ELR (cell line): Measurements from ENCODE around the gene LTBP3.
A peak's percentile ranks its signal among the peaks of the same experiment; 100 is the strongest.

Experiments used
- DNase-seq: peaks from one replicate; pipeline ENCODE4 v3.0.0-alpha.2; 2015; ENCODE audit warnings: low read depth

Gene LTBP3

DNA sequence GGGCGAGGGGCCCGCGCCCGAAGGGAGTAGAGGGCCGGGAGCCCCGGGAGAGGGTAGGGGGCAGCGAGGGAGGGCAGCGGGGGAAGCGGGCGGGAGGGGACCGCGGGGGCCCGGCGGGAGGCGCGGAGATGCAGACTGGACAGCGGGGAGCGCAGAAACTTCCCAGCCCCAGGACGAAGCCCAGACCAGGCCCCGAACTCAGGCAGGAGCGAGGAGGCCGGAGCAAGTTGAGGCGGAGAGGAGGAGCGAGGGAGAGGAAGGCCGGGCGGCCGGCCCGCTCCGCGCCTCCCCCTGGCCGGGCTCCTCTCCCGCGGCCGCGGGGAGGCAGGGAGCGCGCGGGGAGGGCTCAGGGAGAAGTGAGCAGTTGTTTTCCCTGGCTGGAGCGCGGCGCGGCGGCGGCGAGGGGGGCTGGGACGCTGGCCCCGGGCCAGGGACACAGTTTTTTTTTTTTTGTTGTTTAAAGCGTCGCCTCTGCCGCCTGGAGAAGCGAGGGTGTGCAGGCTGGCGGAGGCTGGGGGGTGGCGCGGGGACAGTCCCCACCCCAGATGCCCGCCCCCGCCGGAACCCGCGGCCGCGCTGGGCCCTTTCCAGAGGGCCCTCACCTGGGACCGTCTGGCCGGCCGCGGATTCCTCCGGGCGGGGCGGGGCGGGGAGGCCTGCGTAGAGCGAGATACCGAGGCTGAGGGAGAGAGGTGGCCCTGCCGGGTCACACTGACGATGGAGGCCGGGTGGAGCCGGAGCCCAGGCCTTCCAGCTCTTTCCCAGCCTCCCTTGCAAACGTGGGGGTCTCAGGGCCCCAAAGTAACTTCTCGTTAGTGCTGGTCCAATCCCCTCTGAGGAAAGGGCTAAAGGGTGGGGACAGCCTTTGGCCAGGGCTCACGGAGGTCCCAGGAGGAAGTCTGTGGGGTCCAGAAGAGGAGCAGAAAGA, at the start of gene LTBP3:
Gene LTBP3 (minus strand): TSS at position 358 of the 928 bp plus-strand sequence. CDS start 400 bp downstream, outside the sequence.
- peak; percentile 77 for DNase-seq

DNA sequence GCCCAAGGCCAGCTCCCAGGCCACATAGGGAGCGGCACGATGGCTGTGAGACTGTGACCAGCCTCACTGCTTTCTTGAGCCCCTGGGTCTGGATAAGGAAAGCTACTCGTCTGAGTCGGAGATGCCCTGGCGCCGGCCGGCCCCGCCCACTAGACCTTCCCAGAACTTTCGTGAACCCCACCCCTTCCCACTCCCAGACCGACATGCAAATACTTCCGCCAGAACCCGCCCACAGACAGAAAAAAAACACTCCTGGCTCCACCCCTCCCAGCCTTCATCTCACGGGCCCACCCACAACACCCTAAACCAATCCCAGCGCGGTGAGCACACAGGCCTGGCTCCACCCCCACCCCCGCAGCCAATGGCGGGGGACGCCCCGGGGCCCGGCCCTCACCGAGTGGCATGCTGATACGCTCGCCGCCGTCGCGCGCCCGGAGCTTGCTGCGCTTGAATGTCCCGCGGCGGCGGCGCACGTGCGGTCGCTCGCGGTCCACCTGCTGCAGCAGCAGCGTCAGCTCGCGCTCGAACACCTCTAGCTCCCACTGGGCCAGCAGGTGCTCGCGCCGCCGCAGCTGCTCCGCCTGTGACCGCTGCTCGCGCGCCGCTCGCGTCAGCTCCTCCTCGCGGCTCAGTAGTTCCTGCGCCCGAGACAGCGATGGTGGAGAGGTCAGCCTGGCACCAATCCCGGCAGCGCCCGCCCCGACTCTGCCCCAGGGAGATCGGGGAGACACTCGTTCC, 48.9 kb upstream of the LTBP3 start:
- DNase-seq: peak; percentile 74

DNA sequence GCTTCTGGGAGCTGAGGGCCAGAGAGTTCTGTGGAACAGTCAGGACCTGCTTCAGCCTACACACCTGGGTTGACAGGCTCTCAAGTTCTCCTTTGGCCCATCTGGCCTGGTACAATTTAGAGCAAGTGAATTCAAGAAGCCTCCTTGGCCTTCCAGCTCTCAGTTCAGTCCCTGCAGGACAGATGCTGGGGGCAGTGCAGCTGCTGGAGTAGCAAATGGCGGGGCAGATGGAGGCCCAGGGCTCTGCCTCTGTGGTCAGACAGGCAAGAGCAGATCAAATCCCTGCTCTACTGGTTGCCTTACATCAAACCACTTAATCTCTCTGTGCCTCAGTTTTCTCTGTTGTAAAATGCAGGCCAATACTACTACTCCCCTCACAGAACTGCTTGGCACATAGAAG, 46.1 kb upstream of the LTBP3 start:
- DNase-seq: no peak

DNA sequence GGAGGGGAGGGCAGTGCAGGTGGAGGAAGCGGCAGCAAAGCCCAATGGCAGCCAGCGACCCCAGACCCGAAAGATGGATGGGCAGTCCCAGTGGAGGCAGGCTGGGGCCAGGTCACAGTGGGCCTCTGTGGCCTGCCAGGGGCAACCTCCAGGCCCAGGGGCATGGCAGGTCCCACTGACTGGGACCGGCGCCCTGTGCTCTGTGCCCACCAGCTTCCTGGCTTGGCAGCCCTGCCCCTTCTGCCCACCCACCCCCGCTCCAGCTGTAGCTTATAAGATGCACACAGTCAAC, 41.7 kb upstream of the LTBP3 start:
- no peak for DNase-seq

DNA sequence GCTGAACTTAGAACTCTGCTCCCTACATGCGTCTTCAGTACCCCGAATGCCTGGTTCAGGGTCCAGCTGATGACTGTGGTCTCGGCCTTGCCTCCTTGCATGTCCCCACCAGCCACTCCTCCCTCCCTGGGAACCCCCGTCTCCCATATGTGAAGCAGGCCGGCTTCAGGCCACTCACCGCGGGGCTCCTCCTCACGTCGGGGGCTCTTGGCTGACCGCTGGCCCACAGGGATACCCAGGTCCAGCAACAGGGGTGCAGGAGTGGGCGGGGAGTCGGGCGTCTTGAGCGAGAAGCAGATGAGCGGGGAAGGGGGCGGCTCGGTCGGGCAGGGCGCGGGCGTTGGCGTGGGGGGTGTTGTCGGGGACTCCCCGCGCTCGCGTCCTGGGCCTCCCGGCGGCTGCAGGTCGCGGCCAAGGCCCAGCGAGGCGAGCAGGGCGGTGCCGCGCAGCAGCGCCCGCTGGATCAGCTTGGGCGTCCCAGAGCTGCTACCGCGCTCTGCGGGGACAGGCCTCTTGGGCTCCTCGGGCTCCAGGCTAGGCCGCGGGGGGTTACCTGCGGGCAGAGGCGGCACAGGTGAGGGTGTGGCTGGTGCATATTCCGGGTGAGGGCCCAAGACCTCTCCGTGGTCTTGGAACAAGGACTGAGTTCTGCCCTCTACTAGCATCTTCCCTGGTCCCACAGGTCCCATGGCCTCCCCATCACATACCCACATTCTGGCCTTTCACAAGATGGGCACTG, 41.2 kb upstream of the LTBP3 start:
- DNase-seq: no peak

DNA sequence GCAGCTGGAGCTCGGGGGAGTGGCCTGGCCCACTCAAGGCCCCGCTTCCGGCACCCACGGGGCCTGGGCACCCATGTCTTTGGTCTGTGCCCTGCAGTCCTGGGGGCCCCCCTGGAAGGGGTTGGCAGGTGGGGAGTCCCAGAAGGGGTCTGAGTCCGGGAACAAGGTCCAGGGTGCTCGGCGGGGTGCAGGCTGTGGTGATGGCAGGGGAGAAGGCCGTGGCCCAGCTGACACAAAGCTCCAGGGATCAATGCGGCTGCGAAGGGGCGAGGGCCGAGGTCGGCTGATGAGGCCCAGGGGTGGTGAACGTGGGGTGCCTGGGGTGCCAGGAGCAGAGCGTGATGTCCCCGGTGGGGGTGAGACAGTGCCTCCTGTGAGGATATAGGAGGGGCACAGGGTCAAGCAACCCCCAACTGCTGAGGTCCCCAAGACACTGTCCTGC, 40.1 kb upstream of the LTBP3 start:
- DNase-seq: no peak

DNA sequence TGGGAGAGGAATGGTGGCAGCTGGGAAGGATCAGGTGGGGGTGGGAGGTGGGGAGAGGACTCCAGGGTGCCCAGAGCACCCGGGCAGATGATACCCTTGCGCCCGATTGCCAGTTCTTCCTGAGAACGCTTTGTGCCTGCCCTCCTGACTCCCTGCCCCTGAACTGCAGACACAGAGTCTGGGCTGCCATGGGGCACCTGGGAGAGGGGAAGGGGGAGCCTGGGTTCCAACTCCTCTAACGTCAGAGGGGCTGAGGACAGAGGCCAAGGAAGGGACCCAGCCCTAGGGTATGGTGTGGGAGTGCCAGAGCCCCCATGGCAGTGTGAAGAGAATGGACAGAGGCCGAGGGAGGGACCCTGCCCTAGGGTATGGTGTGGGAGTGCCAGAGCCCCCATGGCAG, 38.4 kb upstream of the LTBP3 start:
- DNase-seq: no peak

DNA sequence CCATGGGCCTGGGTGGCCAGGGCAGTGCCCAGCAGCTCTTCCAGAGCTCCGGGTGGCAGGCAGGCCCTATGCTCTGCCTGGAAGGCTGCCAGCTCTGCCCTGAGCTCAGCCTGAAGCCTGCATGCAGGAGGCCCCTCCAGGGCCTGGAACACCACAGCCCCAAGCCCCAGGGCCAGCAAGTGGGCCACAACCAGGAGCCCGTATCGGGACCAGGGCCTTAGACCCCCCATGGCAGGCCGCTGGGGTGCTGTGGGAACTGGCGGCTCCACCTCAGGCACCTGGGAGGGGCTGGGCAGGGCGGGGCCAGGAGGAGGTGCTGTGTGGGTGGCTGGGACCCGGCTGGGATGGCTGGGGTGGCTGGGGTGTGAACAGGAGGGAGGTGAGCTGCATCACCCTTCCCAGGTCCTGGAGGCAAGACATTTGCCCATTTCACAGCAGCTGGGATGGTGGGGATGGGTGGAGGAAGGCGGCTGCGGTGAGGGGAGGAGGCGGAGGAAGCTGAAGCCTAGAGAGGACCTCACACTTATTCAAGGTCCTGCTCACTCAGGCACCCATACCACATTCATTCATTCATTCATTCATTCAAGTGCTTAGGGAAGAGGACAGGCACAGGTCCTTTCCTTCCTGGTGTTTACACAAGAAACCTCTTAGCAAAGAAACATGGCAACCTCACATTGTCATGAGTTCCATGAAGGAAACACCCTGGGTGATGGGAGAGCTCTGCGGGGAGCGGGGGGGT, 37.6 kb upstream of the LTBP3 start, which contains the start of gene KCNK7:
Gene KCNK7 (minus strand): TSS at position 258 of the 739 bp plus-strand sequence. CDS start 28 bp downstream, at position 230.
- no peak for DNase-seq

DNA sequence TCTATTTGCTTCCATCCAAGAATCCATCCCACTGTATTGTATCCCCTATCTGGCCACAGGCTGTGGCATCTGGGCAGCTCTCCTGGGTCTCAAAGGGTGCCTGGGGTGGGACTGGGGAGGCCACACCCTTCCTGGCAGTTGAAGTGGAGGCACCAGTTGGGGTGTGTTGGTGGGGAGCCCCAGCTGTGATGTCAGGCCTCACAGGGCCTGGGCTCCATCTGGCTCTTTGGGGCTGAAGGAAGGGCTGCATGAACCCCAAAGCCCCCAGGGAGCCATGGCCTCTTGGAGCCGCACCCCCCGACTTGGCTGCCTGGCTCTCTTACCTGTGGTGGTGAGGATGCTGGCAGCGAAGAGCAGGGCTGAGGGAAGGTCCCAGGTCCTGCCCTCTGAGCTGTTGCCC, 37.0 kb upstream of the LTBP3 start:
- no peak for DNase-seq

DNA sequence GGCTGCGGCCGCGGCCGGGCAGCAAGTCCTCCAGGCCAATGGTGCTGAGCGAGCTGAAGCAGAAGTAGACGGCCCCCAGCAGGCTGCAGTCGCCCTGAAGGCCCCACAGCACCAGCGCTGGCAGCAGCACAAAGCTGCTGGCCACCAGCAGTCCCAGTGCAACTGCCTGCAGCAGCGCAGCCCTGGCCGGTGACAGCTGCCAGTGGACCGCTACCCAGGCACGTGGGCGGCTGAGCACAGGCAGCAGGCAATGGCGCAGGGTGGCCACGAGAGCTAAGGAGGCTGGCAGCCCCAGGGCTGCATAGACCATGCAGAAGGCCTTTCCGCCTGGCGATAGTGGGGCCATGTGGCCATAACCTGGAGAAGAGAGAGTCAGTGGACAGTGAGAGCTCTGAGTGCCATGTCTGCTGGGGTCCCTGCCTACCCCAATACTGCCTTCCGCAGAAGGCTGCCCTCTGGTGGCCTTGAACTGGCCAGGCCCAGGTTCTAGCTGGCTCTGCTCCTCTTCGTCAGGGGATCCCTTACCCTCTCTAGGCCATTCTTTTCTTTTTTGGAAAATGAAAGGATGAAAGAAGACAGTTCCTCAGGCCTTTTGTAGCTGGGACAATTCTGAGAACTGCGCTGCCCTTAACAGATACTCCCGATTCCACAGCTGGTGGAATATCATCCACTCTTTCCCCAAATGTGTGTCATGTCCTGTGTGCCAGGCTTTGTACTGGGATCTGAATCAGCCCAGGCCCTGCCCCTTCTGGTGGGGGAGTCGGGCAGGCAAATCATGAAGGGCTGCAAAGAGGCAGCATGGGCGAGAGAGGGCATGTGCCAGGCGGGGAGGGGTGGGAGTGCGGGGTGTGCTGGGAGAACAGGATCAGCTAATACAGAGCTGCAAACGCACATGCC, 35.6 kb upstream of the LTBP3 start:
- DNase-seq: peak; percentile 51

DNA sequence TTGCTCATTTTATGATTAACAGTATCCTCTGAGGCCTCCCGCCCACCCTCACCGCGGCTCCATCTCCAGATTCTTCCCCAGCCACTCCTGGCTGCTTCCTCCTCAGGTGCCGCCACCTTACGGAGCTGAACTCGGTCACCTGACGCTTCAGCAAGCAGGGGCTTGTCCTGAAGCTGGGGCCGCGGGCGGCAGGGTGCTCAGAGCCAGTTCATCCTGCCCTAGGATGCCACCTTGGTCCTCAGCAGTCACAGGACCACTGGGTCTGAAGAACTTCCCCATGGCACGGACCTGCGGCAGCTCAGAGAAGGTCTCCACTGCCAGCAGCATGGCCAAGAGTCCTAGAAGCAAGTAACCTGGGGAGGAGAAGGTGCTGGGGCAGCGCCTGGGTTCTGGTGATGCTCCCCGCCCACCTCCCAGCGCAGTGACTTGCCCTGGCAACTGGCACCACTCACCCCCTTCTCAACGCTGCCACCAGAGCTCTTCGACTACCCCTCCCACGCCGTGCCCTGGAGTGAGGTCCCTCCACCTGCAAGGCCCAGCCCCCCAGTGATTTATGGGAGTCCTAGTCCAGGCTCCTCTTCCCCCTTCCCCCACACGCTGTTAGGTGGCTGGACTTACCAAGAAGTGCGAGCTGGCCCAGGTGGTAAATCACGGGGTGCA, 34.8 kb upstream of the LTBP3 start:
- DNase-seq: no peak

DNA sequence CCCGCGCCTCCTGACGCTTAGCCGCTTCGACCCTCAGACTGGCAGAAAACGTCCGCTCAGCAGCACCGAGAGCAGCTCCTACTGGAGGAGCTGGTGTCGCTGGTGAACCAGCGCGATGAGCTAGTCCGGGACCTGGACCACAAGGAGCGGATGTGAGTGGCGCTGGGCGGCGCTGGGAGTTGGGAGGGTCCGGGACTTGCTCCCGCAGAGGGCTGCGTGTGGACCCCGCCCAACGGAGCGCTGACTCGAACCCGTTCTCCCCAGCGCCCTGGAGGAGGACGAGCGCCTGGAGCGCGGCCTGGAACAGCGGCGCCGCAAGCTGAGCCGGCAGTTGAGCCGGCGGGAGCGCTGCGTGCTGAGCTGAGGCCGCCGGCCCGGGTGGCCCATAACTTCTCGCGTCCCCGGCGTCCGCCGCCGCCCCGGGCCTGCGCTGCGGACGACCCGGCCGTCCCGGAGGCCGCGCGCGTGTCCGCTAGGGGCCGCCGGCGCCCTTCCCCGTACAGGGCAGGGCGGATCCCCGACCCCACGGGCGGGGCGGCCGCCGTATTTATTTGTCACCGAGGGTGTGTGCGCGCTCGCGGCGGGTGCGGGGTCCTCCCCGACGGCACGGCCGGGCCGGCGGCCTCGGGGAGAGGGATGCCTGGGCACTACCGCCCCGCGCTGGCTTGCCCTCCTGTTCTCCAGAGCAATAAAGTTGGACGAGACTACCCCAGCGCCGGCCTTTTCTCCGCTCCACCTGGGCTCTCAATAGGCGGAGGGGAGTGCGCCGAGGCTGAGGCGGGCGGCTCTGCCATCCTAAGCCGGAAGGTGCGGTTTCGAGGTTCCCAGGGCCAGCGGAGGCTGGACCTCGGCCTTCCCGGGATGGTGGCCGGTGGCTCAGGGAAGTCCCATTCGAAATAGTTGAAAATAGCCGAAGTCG, 34.0 kb upstream of the LTBP3 start:
- no peak for DNase-seq

DNA sequence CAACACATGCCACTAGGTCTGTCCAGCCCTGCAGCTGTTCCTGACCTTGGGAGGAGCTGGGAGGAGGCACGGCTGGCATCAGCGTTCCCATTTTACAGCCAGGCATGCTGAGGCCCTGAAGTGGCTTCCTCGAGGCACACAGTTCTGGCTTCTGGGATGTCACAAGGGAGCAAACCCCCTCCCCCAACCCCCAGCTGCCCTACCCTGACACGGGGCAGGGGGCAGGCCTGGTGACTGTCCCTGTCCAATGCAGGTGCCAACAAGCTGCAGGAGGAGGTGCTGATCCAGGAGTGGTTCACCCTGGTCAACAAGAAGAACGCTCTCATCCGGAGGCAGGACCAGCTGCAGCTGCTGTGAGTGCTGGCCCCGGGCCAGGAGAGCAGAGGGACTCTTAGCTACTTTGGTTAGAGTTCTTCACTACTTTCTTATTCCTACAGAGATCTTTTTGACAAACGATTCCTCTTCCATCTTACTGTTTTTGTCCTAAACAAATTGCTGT, 32.1 kb upstream of the LTBP3 start:
- no peak for DNase-seq

DNA sequence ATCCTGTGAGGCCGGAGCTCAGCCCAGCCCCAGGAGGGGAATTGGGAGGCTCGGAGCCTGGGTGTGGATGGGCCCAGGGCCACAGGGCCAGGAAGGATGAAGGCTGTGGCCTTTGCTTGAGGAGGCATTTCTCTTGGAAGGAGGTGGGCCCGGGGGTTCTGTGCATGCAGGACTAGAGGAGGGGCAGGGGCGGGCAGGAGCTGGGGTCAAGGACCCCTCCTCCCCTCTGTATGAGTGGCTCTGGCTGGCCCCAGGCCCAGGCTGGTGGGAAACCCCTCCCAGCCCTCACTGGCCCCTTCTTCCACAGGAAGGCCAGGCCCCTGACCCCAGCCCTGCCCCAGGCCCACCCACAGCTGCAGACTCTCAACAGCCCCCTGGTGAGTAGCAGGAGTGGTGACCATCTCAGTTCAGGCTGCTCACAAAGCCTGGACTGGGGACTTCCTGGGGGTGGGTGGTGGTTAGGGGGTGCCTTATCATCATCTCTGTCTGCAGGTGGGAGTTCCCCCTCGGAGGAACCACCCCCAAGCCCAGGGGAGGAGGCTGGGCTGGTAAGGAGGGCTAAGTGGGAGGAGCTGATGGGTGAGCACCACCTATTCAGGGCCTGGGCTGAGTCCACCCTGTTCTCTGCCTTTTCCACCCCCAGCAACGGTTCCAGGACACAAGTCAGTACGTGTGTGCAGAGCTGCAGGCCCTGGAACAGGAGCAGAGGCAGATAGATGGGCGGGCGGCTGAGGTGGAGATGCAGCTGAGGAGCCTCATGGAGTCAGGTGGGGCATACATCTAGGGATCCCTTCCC, 31.5 kb upstream of the LTBP3 start:
- DNase-seq: no peak

DNA sequence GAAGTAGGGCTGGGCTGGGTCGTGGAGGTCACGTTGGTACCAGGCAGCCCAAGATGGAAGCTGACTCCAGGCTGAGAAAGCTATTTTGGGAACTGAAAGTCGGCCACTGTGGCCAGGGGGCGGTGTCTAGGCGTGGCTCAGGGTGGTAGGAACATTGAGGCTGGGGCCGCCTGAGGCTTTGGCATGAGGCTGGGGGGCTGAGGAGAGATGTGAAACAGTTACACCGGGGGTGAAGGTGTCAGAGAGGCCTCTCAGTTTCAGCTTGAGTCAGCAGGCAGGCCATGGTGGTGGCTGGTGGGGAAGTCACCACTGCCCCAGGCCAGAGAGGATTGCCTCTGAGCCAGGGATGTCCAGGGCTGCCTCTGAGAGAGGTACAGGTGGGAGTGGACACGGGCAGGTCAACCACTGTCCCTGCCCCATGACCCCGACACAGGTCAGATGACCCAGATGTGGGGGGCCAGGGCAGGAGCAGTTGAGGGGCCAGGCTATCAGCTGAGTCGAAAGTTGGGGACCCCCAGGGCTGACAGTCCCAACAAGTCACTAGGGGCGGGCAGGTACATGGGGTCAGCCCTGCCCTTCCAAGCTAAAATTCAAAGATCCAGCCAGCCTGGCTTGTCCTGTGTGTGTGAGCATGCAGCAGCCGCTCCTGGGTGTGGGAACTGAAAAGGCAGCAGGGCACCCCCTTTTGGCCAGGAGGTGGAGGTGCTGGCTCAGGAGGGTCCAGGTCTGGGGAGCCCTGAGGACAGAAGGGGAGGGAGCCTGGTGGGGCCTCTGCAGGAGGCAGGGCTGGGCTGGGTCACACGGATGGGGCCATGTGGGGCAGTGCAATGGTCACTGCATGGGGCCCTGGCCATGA, 30.3 kb upstream of the LTBP3 start:
- DNase-seq: peak; percentile 76

DNA sequence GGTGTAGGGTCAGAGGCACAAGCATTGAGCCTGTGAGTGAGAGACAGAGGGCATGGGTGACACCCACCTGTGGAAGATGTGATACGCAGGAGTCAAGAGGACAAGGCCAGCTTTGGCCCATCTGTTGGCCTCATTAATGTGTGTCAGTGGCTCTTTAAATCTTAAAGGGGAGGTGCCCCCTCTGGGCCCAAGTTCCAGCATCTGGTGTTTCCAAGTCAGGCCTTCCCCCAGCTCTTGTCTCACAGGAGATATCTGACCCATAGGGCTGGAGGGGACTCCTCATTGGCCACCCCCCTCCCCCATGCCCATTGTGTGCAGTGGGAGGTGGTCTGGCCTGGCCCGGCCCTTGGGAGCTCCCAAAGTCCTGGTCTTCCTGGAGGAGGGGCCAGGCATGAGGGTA, 28.5 kb upstream of the LTBP3 start:
- no peak for DNase-seq

DNA sequence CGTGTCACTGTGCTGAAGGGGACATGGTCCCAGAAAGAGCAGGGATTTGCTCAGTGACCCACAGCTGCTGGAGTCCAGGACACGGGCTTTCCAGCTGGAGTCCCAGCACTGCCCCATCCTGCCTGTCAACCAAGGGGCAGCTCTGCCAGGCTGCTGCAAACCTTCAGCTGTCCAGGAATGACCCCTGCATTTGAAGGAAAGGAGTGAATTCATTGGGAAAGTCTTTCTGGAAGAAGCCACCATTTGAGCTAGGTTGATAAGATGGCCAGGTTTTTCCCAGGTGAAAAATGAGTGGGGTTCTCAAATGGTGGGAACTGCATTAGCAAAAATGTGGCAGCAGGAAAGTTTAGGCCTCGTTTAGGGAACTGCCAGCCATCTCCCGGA, 28.1 kb upstream of the LTBP3 start:
- DNase-seq: no peak
